GM12878 (cell line): ENCODE measurements around the gene GABPB2. TPM values are rescaled to one million over a fixed set of nuclear protein-coding genes. Genes with fewer than 3 reads are reported as not detected.

ENCODE experiments used
- CEBPZ ChIP-seq: fragments of 150-350 bp; IDR thresholded peaks from 2 replicates; pipeline ENCODE4 v1.6.1; 2016; ENCODE audit warnings: low read depth, low read length
- CHD4 ChIP-seq: fragments of 200-600 bp; sonication (generic); IDR thresholded peaks from 2 replicates; pipeline ENCODE4 v1.6.1; 2016; ENCODE audit warnings: mild to moderate bottlenecking
- CTCF ChIP-seq, 3 experiments: IDR thresholded peaks in 2 of 3; conservative IDR thresholded peaks in 1 of 3; 2 replicates each; pipeline ENCODE4 v1.5.1; 2011; ENCODE audit warnings: low read depth in 3 of 3, low read length in 3 of 3, mild to moderate bottlenecking in 3 of 3, control low read depth in 2 of 3, moderate library complexity in 2 of 3, inconsistent platforms in 1 of 3, mixed read lengths in 1 of 3; ENCODE audit not compliant: control insufficient read depth in 2 of 3, insufficient read depth in 1 of 3; ENCODE audit errors: extremely low read depth in 1 of 3
- E2F4 ChIP-seq: IDR thresholded peaks from 2 replicates; pipeline ENCODE4 v1.6.1; 2012; ENCODE audit warnings: low read depth, low read length, improper control_type of control experiment
- E2F8 ChIP-seq: fragments of 450-650 bp; IDR thresholded peaks from 2 replicates; pipeline ENCODE4 v1.6.1; 2018; ENCODE audit warnings: mild to moderate bottlenecking, low read depth, moderate library complexity; ENCODE audit not compliant: partially characterized antibody
- ELK1 ChIP-seq: IDR thresholded peaks from 2 replicates; pipeline ENCODE4 v1.6.1; 2012; ENCODE audit warnings: low read depth, low read length, improper control_type of control experiment
- FOXK2 ChIP-seq: fragments of 450-650 bp; IDR thresholded peaks from 2 replicates; pipeline ENCODE4 v1.6.1; 2017; ENCODE audit warnings: mild to moderate bottlenecking, moderate library complexity
- HDAC2 ChIP-seq: fragments of 200-600 bp; sonication (generic); IDR thresholded peaks from 2 replicates; pipeline ENCODE4 v1.6.1; 2017
- LARP7 ChIP-seq: fragments of 450-650 bp; IDR thresholded peaks from 2 replicates; pipeline ENCODE4 v1.6.1; 2017; ENCODE audit warnings: mild to moderate bottlenecking
- MXI1 ChIP-seq: fragments of 150-350 bp; IDR thresholded peaks from 2 replicates; pipeline ENCODE4 v1.6.1; 2011; ENCODE audit warnings: low read depth, mild to moderate bottlenecking, inconsistent platforms, low read length, improper control_type of control experiment
- NKRF ChIP-seq: fragments of 450-650 bp; conservative IDR thresholded peaks from 2 replicates; pipeline ENCODE4 v1.6.1; 2017; ENCODE audit warnings: mild to moderate bottlenecking, moderate library complexity
- NR2C2 ChIP-seq: IDR thresholded peaks from 2 replicates; pipeline ENCODE4 v1.6.1; 2011; ENCODE audit warnings: borderline replicate concordance, low read depth; ENCODE audit not compliant: control insufficient read depth, insufficient read length
- RELA ChIP-seq: fragments of 450-650 bp; IDR thresholded peaks from 2 replicates; pipeline ENCODE4 v1.8.0; 2014; ENCODE audit warnings: borderline replicate concordance; ENCODE audit not compliant: partially characterized antibody
- SREBF2 ChIP-seq: IDR thresholded peaks from 2 replicates; pipeline ENCODE4 v1.6.1; 2012; ENCODE audit warnings: mild to moderate bottlenecking, low read length
- TARDBP ChIP-seq: IDR thresholded peaks from 2 replicates; pipeline ENCODE4 v1.6.1; 2016; ENCODE audit warnings: borderline replicate concordance
- WRNIP1 ChIP-seq: IDR thresholded peaks from 2 replicates; pipeline ENCODE4 v1.6.1; 2011; ENCODE audit warnings: low read depth, low read length, improper control_type of control experiment, borderline replicate concordance
- polyA plus RNA-seq, 11 experiments: library from polyadenylated mRNA; depleted of rRNA in 4 of 11; unstranded in 6 of 11; stranded (reverse) in 5 of 11; fragments of >200 nt; fragmentation: Nextera tagmentation in 4 of 11; fragmentation: Illumina TruSeq in 1 of 11; extraction: Ambion mirVana in 4 of 11; extraction: Trizol in 1 of 11; gene quantifications; 1 replicate in 1 of 11; 2 replicates in 10 of 11; pipeline versions ENCODE4 v1.2.1 to v1.2.3, GENCODE V29; 2011 to 2016; ENCODE audit warnings: inconsistent platforms in 2 of 11, missing spikeins in 2 of 11, low read depth in 1 of 11
- total RNA-seq, 4 experiments: library from RNA; depleted of rRNA in 3 of 4; stranded (reverse); fragments of >200 nt in 3 of 4; fragmentation: Illumina TruSeq in 1 of 4; extraction: Trizol in 1 of 4; gene quantifications; 2 replicates each; pipeline versions ENCODE4 v1.2.1 to v1.2.3, GENCODE V29; 2013 to 2021

GABPB2 gene
- total and polyA plus RNA-seq, 10 of the 15 experiments (the other 5 are each of a cell fraction or from before 2014, with no cell fraction given) = 2.3 to 10.5 (median 6.9) TPM

- TF ChIP-seq NR2C2 (no peak), CTCF (IDR thresholded peaks at IDR 0.05 in 2 of 3, conservative IDR thresholded peaks at IDR 0.05 in 1 of 3; ENCODE audit: control insufficient read depth in 2 of 3, extremely low read depth in 1 of 3, insufficient read depth in 1 of 3, low read depth in 3 of 3, low read length in 3 of 3) (no peak), NKRF (peak; percentile 84), WRNIP1 (peak; percentile 90), LARP7 (0 out of 2 replicates have a peak, but pooled peaks have one; percentile 51), FOXK2 (peak; percentile 56), MXI1 (peak; percentile 88), TARDBP (peak; percentile 98), RELA (peak; percentile 87), ELK1 (peak; percentile 99), E2F4 (no peak; the same call in 1 of the 2 replicates), E2F8 (peak; percentile 91), CEBPZ (no peak), CHD4 (no peak), SREBF2 (no peak), HDAC2 (no peak)
These were observed 95.4 kb downstream of the GABPB2 start, which contains the start of the genes LYSMD1 and SCNM1 (continued) for GRCh38 chr1:151165738-151166504.
